GM10266 (cell line): ENCODE data around the gene TBC1D2B.
A peak's percentile ranks its signal among the peaks of the same experiment; 100 is the strongest.

Experiments
- DNase-seq: peaks from one replicate; pipeline ENCODE4 v3.0.0; 2012; ENCODE audit errors: extremely low spot score
- CTCF ChIP-seq: IDR thresholded peaks from 2 replicates; pipeline ENCODE4 v1.5.1; 2012; ENCODE audit warnings: mild to moderate bottlenecking, low read depth; ENCODE audit not compliant: control insufficient read depth, insufficient read depth; ENCODE audit errors: missing control alignments

The TBC1D2B gene

GRCh38 chr15:78103406-78104118 is 26.1 kb upstream of the TBC1D2B start:
- DNase-seq = peak; percentile 83
- TF ChIP-seq CTCF = no peak

DNA sequence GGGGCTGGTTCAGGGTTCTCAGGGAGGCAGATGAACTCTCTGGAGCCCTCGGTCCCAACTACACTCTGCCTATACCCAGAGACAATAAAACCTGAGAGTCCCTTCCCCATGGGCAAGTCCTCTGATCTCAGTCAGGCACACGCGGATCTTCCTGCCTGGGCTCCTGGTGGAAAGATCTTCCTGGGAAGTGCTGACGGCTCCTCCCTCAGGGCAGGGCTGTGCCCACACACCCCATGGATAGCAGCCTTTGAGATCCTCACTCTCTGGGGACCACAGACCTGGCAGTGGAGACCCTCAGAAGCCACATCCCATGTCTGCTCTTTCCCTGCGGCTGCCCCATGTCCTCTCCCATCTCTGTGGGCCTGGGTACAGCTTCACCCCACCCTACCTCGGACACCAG is 25.2 kb upstream of the TBC1D2B start:
- DNase-seq = no peak
- no peak for TF ChIP-seq CTCF

DNA sequence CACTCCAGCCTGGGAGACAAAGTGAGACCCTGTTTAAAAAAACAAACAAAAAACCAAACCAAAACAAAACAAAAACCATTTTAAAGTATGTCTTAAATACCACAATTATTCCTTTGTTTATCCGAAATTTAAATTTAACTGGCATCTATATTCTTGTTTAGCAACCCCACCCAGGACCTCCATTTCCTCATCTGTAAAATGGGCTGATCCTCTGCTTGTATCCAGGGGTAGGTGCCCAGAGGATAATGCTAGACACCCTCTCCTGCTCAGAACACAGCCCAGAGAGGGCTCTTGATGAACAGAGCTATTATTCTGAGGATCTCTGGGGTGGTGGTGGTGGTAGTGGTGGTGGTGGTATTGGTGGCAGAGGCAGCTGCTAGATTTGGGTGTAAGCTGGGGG is 24.7 kb upstream of the TBC1D2B start:
- no peak for DNase-seq
- no peak for TF ChIP-seq CTCF

DNA sequence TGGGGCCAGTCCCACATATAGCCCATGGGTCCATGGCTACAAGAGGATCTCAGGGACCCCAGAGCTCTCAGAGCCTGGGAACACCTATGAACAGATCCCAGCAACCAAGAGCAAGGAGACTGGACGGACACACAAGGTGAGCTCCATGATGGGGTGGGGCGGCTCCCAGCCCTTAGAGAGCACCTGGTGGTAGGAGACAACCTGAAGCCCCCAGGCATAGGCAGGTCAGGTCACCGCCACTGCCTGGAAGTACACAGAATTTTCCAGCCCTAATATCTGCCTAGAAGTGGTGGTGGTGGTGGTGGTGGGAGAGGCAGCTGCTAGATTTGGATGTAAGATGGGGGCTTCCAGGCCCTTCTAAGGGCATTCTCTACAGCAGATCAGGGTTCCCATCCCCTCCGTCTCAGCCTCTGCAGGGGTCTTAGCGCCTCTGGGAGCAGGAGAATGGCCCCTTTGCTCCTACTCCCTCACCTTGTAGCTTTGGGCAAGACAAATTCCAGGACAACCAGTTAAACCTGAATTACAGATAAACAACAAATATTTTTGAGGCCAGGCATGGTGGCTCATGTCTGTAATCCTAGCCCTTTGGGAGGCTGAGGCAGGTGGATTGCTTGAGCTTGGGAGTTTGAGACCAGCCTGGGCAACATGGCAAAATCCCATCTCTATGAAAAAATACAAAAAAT is 24.1 kb upstream of the TBC1D2B start:
- no peak for DNase-seq
- TF ChIP-seq CTCF = no peak

DNA sequence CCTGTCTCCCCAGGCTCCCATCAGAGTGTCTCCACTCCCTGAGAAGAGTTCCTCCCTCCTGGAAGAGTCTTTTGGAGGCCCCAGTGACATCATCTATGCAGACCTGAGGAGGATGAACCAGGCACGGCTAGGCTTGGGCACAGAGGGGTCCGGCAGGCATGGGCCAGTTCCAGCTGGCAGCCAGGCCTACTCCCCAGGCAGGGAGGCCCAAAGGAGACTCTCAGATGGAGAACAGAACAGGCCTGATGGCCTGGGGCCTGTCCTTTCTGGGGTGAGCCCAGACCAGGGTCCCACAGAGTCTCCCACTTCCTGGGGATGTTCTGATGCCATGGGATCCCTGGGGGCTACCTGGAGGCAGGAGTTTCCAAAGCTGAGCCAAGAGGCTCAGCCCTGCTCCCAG is 23.4 kb upstream of the TBC1D2B start:
- no peak for TF ChIP-seq CTCF
- no peak for DNase-seq

GRCh38 chr15:78098131-78098755 is 20.7 kb upstream of the TBC1D2B start:
- no peak for DNase-seq
- no peak for TF ChIP-seq CTCF

DNA sequence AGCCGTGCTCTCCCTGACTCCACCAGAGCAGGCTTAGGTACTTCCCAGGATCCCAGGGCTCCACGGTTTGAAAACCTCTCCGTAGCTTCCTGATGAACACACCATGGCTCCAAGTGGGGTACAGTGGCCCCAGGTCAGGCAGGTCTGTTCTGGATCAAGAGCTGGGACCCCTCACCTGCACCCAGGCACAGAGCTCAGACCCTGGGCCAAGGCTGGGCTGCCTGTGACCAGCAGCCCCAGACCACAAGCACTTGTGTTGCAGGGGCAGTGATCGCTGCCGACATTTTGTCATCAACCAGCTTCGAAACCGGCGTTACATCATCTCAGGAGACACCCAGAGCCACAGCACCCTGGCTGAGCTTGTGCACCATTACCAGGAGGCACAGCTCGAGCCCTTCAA is 20.2 kb upstream of the TBC1D2B start:
- no peak for DNase-seq
- no peak for TF ChIP-seq CTCF
